Measurements from ENCODE around the gene IGFLR1. TPM values are rescaled to one million over a fixed set of nuclear protein-coding genes. Genes with fewer than 3 reads are reported as not detected.

The IGFLR1 gene, protein sequence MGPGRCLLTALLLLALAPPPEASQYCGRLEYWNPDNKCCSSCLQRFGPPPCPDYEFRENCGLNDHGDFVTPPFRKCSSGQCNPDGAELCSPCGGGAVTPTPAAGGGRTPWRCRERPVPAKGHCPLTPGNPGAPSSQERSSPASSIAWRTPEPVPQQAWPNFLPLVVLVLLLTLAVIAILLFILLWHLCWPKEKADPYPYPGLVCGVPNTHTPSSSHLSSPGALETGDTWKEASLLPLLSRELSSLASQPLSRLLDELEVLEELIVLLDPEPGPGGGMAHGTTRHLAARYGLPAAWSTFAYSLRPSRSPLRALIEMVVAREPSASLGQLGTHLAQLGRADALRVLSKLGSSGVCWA
- 1.5 and 2.6 TPM in 2 replicates for total RNA-seq
- 2.4 and 5.5 TPM in 2 replicates for polyA plus RNA-seq

DNA sequence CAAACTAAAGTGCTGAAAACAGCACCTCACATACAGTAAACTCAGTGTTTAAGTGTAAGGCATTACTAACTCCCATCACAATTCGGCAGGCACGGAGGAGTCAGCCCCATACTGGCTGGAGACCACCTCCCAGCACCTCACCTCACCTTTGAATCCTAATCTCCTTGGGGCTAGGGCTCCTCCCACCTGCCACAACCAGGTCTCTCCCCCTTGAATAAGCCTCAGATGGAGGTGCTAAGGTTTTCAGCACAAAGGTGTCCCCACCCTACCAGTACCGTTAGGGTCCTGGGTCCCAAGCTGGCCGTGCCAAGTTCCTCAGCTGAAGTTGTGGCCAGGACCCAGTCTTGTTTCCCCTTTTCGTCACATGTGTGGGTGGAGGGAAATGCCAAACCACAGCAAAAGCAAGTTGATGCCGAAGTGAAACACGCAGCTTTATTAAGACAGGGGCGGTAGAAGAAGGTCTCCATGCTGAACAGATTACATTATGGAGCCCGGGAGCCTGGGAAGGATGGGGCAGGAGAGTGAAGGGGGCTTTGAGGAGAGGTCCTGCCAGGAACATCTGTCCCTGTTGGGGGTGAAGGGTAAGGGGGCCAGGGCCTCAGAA, at the start of gene IGFLR1:
Gene IGFLR1, minus strand, starts transcription at position 332 of the 604 bp plus-strand sequence. CDS start 1,272 bp downstream, outside the sequence.
- Histone ChIP-seq H3K4me3 (peak within 1 kb of the TSS; percentile 45), H3K27ac (peak within 1 kb of the TSS; percentile 92)
- TF ChIP-seq, protein P1, sequence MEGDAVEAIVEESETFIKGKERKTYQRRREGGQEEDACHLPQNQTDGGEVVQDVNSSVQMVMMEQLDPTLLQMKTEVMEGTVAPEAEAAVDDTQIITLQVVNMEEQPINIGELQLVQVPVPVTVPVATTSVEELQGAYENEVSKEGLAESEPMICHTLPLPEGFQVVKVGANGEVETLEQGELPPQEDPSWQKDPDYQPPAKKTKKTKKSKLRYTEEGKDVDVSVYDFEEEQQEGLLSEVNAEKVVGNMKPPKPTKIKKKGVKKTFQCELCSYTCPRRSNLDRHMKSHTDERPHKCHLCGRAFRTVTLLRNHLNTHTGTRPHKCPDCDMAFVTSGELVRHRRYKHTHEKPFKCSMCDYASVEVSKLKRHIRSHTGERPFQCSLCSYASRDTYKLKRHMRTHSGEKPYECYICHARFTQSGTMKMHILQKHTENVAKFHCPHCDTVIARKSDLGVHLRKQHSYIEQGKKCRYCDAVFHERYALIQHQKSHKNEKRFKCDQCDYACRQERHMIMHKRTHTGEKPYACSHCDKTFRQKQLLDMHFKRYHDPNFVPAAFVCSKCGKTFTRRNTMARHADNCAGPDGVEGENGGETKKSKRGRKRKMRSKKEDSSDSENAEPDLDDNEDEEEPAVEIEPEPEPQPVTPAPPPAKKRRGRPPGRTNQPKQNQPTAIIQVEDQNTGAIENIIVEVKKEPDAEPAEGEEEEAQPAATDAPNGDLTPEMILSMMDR (IDR thresholded peaks at IDR 0.05; ENCODE audit: low read depth, low read length), result no peak

DNA sequence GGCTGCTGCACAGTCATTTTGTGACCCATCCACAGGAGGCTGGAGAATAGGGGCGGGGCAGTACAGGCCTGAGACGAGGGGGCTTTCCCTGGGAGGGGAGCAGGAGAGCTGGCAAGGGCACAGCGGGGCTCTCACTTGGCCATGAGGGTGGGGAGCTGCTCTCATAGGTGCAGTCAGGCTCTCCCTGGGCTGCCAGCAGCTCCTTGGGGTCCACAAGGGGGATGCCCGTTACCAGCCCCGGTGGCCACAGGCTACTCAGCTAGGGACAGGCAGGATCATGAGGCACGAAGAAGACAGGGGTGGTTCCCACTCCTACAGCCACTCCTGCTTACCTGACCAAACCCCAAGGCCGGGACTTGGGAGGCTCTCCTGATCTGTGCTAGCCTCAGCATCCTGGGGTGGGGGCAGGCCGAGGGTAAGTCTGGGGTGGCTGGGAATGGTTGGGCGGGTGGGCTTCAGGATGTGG, 49.6 kb upstream of the IGFLR1 start:
- peaks cover 21% of the 10 kb centered on the region for H3K27me3 ChIP-seq
- H3K36me3 ChIP-seq, result no peaks in the 10 kb centered on the region
- no peaks in the 10 kb centered on the region for H3K9me3 ChIP-seq (ENCODE audit: low read depth)
- no peak overlapping the region for H3K27ac ChIP-seq
- no peak for DNase-seq (ENCODE audit: low read depth in 1 of 2, low spot score in 1 of 2)
- no peaks in the 10 kb centered on the region for H3K4me1 ChIP-seq (ENCODE audit: low read depth)
- TF ChIP-seq, protein P1 (IDR thresholded peaks at IDR 0.05; ENCODE audit: low read depth, low read length), result no peak
- no peak overlapping the region for H3K4me3 ChIP-seq

More for the DNA sequence above, at the start of gene IGFLR1:
- H3K4me1 ChIP-seq (ENCODE audit: low read depth), result peaks cover 3% of the 10 kb centered on the region
- H3K27me3 ChIP-seq, result no peaks in the 10 kb centered on the region
- H3K9me3 ChIP-seq (ENCODE audit: low read depth), result no peaks in the 10 kb centered on the region
- DNase-seq (ENCODE audit: low read depth in 1 of 2, low spot score in 1 of 2), result no peak
- peaks cover 7% of the 10 kb centered on the region for H3K36me3 ChIP-seq

DNA sequence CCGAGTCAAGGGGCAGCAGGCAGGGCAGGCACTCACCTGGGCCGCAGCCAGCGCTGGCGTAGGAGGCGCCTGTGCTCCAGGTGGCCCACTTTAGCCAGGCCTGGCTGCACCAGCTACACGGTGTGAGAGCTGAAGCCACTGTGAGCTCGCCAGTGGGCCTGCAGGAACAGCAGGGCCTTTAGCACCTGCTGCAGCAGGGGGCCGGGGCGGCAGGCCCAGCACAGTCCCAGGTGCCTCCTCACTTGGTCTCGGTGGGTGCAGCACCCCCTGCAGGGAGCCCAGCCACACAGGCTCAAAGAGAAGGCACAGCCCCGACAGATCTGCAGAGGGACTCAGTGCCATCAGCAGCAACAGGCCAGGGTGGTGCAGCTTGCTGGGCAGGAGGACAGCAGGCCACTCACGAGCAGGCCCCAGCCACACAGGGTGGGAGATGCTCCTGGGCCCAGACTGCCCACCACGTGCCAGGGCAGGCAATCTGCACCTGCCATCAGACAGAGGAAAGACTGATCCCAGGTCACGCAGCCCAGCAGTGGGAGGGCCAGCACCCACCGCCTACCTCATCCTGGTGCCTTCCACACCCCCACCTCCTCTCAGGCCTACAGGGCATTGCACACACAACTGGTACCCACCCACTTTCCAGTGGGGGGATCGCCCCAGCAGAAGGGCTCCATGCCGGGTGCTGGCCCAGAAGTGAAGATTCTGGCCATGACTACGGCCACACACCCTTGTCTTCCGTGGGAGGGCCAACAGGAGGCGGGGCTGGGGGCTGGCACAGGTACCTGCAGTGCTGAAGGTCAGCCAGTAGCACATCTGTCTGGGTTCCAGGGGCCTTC, 48.9 kb upstream of the IGFLR1 start:
- Histone ChIP-seq H3K36me3 (no peaks in the 10 kb centered on the region), H3K9me3 (ENCODE audit: low read depth) (no peaks in the 10 kb centered on the region), H3K4me1 (ENCODE audit: low read depth) (no peaks in the 10 kb centered on the region), H3K27me3 (peaks cover 15% of the 10 kb centered on the region), H3K27ac (no peak overlapping the region), H3K4me3 (no peak overlapping the region)
- DNase-seq (ENCODE audit: low read depth in 1 of 2, low spot score in 1 of 2), result no peak
- TF ChIP-seq, protein P1 (IDR thresholded peaks at IDR 0.05; ENCODE audit: low read depth, low read length), result no peak

DNA sequence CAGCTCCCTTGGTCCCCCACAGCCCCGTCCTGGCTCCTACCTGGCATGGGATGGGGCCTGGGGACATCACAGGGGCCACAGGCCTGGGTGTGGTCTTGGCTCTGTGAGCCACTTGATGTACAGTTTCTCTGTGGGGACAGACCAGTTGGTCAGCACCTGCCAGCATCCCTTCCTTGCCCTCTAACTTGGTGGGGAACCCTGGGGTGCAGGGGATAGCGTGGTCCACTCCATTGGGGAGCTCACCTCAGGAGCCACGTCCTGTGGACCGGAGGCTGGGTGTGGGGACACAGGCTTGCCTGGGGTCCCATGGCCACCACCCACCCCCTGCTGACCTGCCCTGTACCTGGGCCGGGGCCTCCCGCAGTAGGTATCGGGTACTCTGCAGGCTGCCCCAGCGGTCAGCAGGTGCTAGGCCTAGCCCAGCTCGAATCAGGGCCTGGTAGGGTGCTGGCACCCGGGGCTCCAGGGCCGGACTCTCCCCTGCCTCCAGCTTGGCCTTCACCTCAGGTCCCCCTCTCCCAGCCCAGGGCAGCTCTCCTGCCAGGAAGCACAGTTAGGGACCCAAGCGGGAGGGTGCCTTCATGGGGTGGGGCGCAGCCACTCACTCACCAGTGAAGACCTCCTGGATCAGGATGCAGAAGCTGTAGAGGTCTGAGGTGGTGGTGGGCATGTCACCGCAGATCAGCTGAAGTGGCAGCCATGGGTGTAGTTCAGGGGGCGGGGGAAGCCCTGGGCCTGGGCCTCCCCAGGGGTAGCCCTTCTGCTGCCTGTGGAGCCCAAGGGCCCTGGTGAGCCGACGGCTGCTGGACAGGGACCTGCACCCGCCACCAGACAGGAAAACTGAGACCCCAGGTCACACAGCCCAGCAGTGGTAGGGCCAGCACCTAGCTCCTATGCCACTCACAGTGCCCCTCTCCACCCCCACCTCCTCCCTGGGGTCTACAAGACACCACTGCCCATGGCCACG, 48.0 kb upstream of the IGFLR1 start:
- H3K9me3 ChIP-seq (ENCODE audit: low read depth), result no peaks in the 10 kb centered on the region
- no peaks in the 10 kb centered on the region for H3K4me1 ChIP-seq (ENCODE audit: low read depth)
- no peak overlapping the region for H3K27ac ChIP-seq
- TF ChIP-seq, protein P1 (IDR thresholded peaks at IDR 0.05; ENCODE audit: low read depth, low read length), result no peak
- H3K4me3 ChIP-seq, result no peak overlapping the region
- H3K27me3 ChIP-seq, result peaks cover 5% of the 10 kb centered on the region
- no peaks in the 10 kb centered on the region for H3K36me3 ChIP-seq
- DNase-seq (ENCODE audit: low read depth in 1 of 2, low spot score in 1 of 2), result no peak

Data from cardiac muscle cell (in vitro differentiated cells and primary cell).